ENCODE measurements around the gene RAF1. TPM values are rescaled to one million over a fixed set of nuclear protein-coding genes. Genes with fewer than 3 reads are reported as not detected.

Gene RAF1
- total RNA-seq, 2 donors from 2014 or later, result 140 to 178 TPM

- Histone ChIP-seq H3K36me3 (peaks cover 80% of the 10 kb centered on the region), H3K4me3 (no peak overlapping the region), H3K27me3 (no peaks in the 10 kb centered on the region), H3K4me1 (peaks cover 0 to 18% of the 10 kb centered on the region in 2 donors), H3K9me3 (no peaks in the 10 kb centered on the region), H3K27ac (peak overlapping the region; percentile 46 to 82)
- no peak for DNase-seq (ENCODE audit: low spot score)
- TF ChIP-seq CTCF (IDR thresholded peaks at IDR 0.05), result no peak
Measured at GRCh38 chr3:12591456-12591855, 72.5 kb downstream of the RAF1 start.

- DNase-seq (ENCODE audit: low spot score), result no peak
- Histone ChIP-seq H3K4me1 (peaks cover 0 to 18% of the 10 kb centered on the region in 2 donors), H3K4me3 (no peak overlapping the region), H3K27ac (peak overlapping the region; percentile 46 to 64), H3K27me3 (no peaks in the 10 kb centered on the region), H3K36me3 (peaks cover 79% of the 10 kb centered on the region), H3K9me3 (no peaks in the 10 kb centered on the region)
- no peak for TF ChIP-seq CTCF (IDR thresholded peaks at IDR 0.05)
Measured at GRCh38 chr3:12590096-12590495, 73.8 kb downstream of the RAF1 start.

GRCh38 chr3:12588039-12589009 is 75.6 kb downstream of the RAF1 start:
- peaks cover 0 to 18% of the 10 kb centered on the region in 2 donors for H3K4me1 ChIP-seq
- no peaks in the 10 kb centered on the region for H3K27me3 ChIP-seq
- no peak for DNase-seq (ENCODE audit: low spot score)
- no peak for TF ChIP-seq CTCF (IDR thresholded peaks at IDR 0.05)
- peaks cover 84% of the 10 kb centered on the region for H3K36me3 ChIP-seq
- no peaks in the 10 kb centered on the region for H3K9me3 ChIP-seq
- H3K27ac ChIP-seq, result peak overlapping the region; percentile 64 to 70
- H3K4me3 ChIP-seq, result no peak overlapping the region

- H3K36me3 ChIP-seq, result peaks cover 94% of the 10 kb centered on the region
- no peak for TF ChIP-seq CTCF (IDR thresholded peaks at IDR 0.05)
- no peaks in the 10 kb centered on the region for H3K27me3 ChIP-seq
- H3K27ac ChIP-seq, result peak overlapping the region; percentile 64 to 70
- DNase-seq (ENCODE audit: low spot score), result no peak
- H3K4me3 ChIP-seq, result no peak overlapping the region
- H3K9me3 ChIP-seq, result no peaks in the 10 kb centered on the region
- H3K4me1 ChIP-seq, result peaks cover 0 to 18% of the 10 kb centered on the region in 2 donors
Measured at GRCh38 chr3:12586403-12586802, 77.5 kb downstream of the RAF1 start.

- Histone ChIP-seq H3K27ac (peak overlapping the region in 1 of 2 donors; percentile 70), H3K4me3 (no peak overlapping the region), H3K27me3 (no peaks in the 10 kb centered on the region), H3K36me3 (peaks cover 94% of the 10 kb centered on the region), H3K9me3 (no peaks in the 10 kb centered on the region), H3K4me1 (peaks cover 0 to 18% of the 10 kb centered on the region in 2 donors)
- TF ChIP-seq CTCF (IDR thresholded peaks at IDR 0.05), result no peak
- DNase-seq (ENCODE audit: low spot score), result no peak
Measured at GRCh38 chr3:12585970-12586369, 77.9 kb downstream of the RAF1 start.

Data from right atrium auricular region (tissue), 2 donors.